HepG2 (cell line): Measurements from ENCODE around the gene CEBPE.

Source experiments
- ATF7 ChIP-seq, 2 experiments: fragments of 450-650 bp in 1 of 2; sonication (generic) in 1 of 2; formaldehyde crosslinking in 1 of 2; IDR thresholded peaks; 2 replicates each; pipeline versions ENCODE4 v1.4.0 to v1.6.1; 2016 to 2020; ENCODE audit warnings: antibody characterized with exemption in 1 of 2, mild to moderate bottlenecking in 1 of 2, missing genetic modification reagents in 1 of 2
- RFX5 ChIP-seq: IDR thresholded peaks from 2 replicates; pipeline ENCODE4 v1.6.1; 2011; ENCODE audit warnings: low read depth, low read length, improper control_type of control experiment
- TCF12 ChIP-seq, 2 experiments: fragments of 450-650 bp in 1 of 2; sonication (generic) in 1 of 2; formaldehyde crosslinking in 1 of 2; IDR thresholded peaks; 2 replicates each; pipeline versions ENCODE4 v1.6.1 to v1.8.0; 2017 to 2022; ENCODE audit warnings: antibody characterized with exemption in 1 of 2, mild to moderate bottlenecking in 1 of 2, missing genetic modification reagents in 1 of 2, moderate library complexity in 1 of 2
- ZFP36 ChIP-seq: fragments of 150-350 bp; IDR thresholded peaks from 2 replicates; pipeline ENCODE4 v1.6.1; 2018; ENCODE audit warnings: borderline replicate concordance, low read length, low read depth; ENCODE audit not compliant: partially characterized antibody
- TF ChIP-seq, protein P1 (sequence below): sonication (generic); formaldehyde crosslinking; IDR thresholded peaks from 2 replicates; pipeline ENCODE4 v1.4.0; 2020; ENCODE audit warnings: mild to moderate bottlenecking, missing genetic modification reagents
- TF ChIP-seq, protein P2 (sequence below): sonication (generic); formaldehyde crosslinking; IDR thresholded peaks from 2 replicates; pipeline ENCODE4 v1.5.0; 2020; ENCODE audit warnings: missing genetic modification reagents

DNA sequence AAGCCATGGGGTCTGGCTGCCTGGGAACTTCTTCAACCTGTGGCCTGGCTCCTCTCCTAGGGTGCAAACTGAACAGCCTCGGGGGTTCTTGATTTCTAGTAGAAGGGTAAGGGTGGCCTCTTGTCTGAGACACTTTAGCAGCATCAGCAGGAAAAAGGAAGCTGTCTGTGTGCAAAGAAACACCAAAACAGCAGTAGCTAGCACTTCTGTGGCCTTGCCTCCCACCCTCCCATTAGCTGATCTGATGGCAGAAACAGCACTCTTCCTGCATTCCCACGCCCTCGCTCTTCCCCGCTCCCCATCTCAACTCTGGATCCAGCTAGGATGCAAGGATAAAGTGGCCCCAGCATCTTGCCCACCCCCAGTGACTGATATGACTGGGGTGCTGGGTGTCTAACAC is 43.7 kb upstream of the CEBPE start:
- no peak for TF ChIP-seq ZFP36
- TF ChIP-seq TCF12 (IDR thresholded peaks at IDR 0.05) = no peak
- TF ChIP-seq TCF12 (CRISPR knock-in tag; IDR thresholded peaks at IDR 0.05) = no peak
- TF ChIP-seq RFX5 = no peak
- no peak for TF ChIP-seq ATF7 (IDR thresholded peaks at IDR 0.05)
- no peak for TF ChIP-seq ATF7 (CRISPR knock-in tag; IDR thresholded peaks at IDR 0.05)
- TF ChIP-seq, protein P1, sequence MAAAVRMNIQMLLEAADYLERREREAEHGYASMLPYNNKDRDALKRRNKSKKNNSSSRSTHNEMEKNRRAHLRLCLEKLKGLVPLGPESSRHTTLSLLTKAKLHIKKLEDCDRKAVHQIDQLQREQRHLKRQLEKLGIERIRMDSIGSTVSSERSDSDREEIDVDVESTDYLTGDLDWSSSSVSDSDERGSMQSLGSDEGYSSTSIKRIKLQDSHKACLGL (CRISPR knock-in tag) = no peak
- TF ChIP-seq, protein P2, sequence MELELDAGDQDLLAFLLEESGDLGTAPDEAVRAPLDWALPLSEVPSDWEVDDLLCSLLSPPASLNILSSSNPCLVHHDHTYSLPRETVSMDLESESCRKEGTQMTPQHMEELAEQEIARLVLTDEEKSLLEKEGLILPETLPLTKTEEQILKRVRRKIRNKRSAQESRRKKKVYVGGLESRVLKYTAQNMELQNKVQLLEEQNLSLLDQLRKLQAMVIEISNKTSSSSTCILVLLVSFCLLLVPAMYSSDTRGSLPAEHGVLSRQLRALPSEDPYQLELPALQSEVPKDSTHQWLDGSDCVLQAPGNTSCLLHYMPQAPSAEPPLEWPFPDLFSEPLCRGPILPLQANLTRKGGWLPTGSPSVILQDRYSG (CRISPR knock-in tag) = no peak
